DOHH2 (cell line): ENCODE measurements around the gene UMAD1.

Experiments
- EZH2phosphoT487 ChIP-seq: fragments of 200-600 bp; sonication (generic); IDR thresholded peaks from 2 replicates; pipeline ENCODE4 v1.6.1; 2017; ENCODE audit warnings: borderline replicate concordance, mild to moderate bottlenecking, antibody characterized with exemption, low read length, moderate library complexity, mixed read lengths
- TF ChIP-seq, protein P1 (sequence below): fragments of 200-600 bp; sonication (generic); IDR thresholded peaks from one replicate; pipeline ENCODE4 v1.5.1; 2014; ENCODE audit warnings: antibody characterized with exemption, mild to moderate bottlenecking, low read depth, low read length; ENCODE audit not compliant: poor library complexity, severe bottlenecking

DNA sequence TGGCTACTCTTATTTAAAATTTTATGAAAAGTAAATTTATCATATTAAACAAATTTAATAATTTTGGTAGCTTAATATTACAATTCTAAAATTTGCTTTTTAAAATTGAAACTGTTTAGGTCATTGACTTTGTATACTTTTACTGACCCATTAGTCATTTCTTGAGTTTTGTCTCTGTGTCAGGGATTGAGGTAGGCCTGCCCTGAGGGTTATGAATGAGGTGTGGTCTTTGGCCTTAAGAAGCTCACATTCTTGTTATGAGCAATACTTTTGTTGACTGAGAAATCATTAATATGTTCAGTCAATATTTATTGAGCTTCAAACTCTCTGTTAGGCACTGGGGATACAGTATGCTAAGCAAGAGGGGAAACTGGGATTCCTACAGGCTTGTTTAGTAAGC, 124.9 kb downstream of the UMAD1 start:
- TF ChIP-seq, protein P1, sequence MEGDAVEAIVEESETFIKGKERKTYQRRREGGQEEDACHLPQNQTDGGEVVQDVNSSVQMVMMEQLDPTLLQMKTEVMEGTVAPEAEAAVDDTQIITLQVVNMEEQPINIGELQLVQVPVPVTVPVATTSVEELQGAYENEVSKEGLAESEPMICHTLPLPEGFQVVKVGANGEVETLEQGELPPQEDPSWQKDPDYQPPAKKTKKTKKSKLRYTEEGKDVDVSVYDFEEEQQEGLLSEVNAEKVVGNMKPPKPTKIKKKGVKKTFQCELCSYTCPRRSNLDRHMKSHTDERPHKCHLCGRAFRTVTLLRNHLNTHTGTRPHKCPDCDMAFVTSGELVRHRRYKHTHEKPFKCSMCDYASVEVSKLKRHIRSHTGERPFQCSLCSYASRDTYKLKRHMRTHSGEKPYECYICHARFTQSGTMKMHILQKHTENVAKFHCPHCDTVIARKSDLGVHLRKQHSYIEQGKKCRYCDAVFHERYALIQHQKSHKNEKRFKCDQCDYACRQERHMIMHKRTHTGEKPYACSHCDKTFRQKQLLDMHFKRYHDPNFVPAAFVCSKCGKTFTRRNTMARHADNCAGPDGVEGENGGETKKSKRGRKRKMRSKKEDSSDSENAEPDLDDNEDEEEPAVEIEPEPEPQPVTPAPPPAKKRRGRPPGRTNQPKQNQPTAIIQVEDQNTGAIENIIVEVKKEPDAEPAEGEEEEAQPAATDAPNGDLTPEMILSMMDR: no peak
- no peak for TF ChIP-seq EZH2phosphoT487
